HG03439 (cell line): ENCODE measurements around the gene BNC2.
"Not testable (repeated sequence)": the region's sequence is repeated elsewhere in the genome, so short reads cannot be mapped to it uniquely, and the experiment has no call there.

Experiments
- ATAC-seq: cut with Tn5 transposase; IDR thresholded peaks from one replicate; pipeline ENCODE4 v1.9.1; 2021; ENCODE audit warnings: mild to moderate bottlenecking, moderate library complexity; ENCODE audit not compliant: unreplicated experiment

BNC2 gene

GRCh38 chr9:16480584-16480983 is 389.9 kb downstream of the BNC2 start:
- ATAC-seq = not testable (repeated sequence)

GRCh38 chr9:16475996-16476395 is 394.5 kb downstream of the BNC2 start:
- ATAC-seq = no peak

GRCh38 chr9:16475257-16475656 is 395.2 kb downstream of the BNC2 start:
- no peak for ATAC-seq

GRCh38 chr9:16469184-16469583 is 401.3 kb downstream of the BNC2 start:
- no peak for ATAC-seq

- no peak for ATAC-seq
Measured at GRCh38 chr9:16461851-16462250, 408.6 kb downstream of the BNC2 start.

GRCh38 chr9:16461137-16461840 is 409.2 kb downstream of the BNC2 start:
- ATAC-seq = no peak

- ATAC-seq = no peak
Measured at GRCh38 chr9:16460696-16461095, 409.8 kb downstream of the BNC2 start.

GRCh38 chr9:16459421-16460148 is 410.9 kb downstream of the BNC2 start:
- no peak for ATAC-seq

GRCh38 chr9:16458696-16459420 is 411.6 kb downstream of the BNC2 start:
- no peak for ATAC-seq

- ATAC-seq = no peak
Measured at GRCh38 chr9:16455842-16456241, 414.6 kb downstream of the BNC2 start.

GRCh38 chr9:16453390-16453789 is 417.1 kb downstream of the BNC2 start:
- ATAC-seq = no peak

- ATAC-seq = no peak
Measured at GRCh38 chr9:16450578-16450977, 419.9 kb downstream of the BNC2 start.

- no peak for ATAC-seq
Measured at GRCh38 chr9:16450043-16450442, 420.4 kb downstream of the BNC2 start.

GRCh38 chr9:16449076-16449730 is 421.3 kb downstream of the BNC2 start:
- ATAC-seq = no peak

- no peak for ATAC-seq
Measured at GRCh38 chr9:16447946-16448345, 422.5 kb downstream of the BNC2 start.

GRCh38 chr9:16446636-16447035 is 423.8 kb downstream of the BNC2 start:
- no peak for ATAC-seq

GRCh38 chr9:16445141-16445920 is 425.1 kb downstream of the BNC2 start:
- no peak for ATAC-seq

- no peak for ATAC-seq
Measured at GRCh38 chr9:16442622-16443021, 427.8 kb downstream of the BNC2 start.

- ATAC-seq = no peak
Measured at GRCh38 chr9:16441791-16442190, 428.7 kb downstream of the BNC2 start.

- ATAC-seq = not testable (repeated sequence)
Measured at GRCh38 chr9:16438831-16439230, 431.6 kb downstream of the BNC2 start.

GRCh38 chr9:16436545-16436944 is 433.9 kb downstream of the BNC2 start:
- ATAC-seq = no peak
